ENCODE measurements around the gene GYS1. TPM values are rescaled to one million over a fixed set of nuclear protein-coding genes. Genes with fewer than 3 reads are reported as not detected.

The GYS1 gene
- total and polyA plus RNA-seq, 8 donors: 7.3 to 18.2 (median 13.6) TPM

- ATAC-seq (peak; percentile 86 to 89 (median 88)), FAIRE-seq (no peak), DNase-seq (peak; percentile 94 to 99 (median 96))
- no peaks in the 10 kb centered on the region for H3K27me3 ChIP-seq
- peak within 1 kb of the TSS; percentile 77 to 93 (median 88) for H3K27ac ChIP-seq
- no peaks in the 10 kb centered on the region for H3K36me3 ChIP-seq
- WGBS, 2 donors: 0% methylated on average over 47 to 52 of the region's 52 CpGs
- peak within 1 kb of the TSS; percentile 42 to 84 (median 64) for H3K4me3 ChIP-seq
- no peak for TF ChIP-seq CTCF (IDR thresholded peaks at IDR 0.05)
- no peaks in the 10 kb centered on the region for H3K9me3 ChIP-seq
- peaks cover 14 to 17% (median 15%) of the 10 kb centered on the region in 3 donors for H3K4me1 ChIP-seq
- intact Hi-C loops (cut with DNase I): loop anchor here in 2 of 3 donors (5.0 to 10.0 kb wide), 3 partner anchors 90 to 170 kb away; partner anchors contain the start of gene PPP1R15A (in 1 of the 2)
These were observed 27.9 kb downstream of the GYS1 start, which contains the start of gene FTL for GRCh38 chr19:48965040-48965805. Gene FTL (plus strand): TSS chr19:48965309. CDS start chr19:48965508, 199 bp downstream.

- Histone ChIP-seq H3K4me1 (peaks cover 14 to 17% (median 15%) of the 10 kb centered on the region in 3 donors), H3K36me3 (no peaks in the 10 kb centered on the region), H3K27me3 (no peaks in the 10 kb centered on the region), H3K4me3 (peak overlapping the region; percentile 42 to 84 (median 64)), H3K9me3 (no peaks in the 10 kb centered on the region), H3K27ac (peak overlapping the region; percentile 44 to 93 (median 88))
- FAIRE-seq (no peak), ATAC-seq (peak in 1 of 4 donors; percentile 4), DNase-seq (peak in 2 of 6 donors; percentile 26 to 58)
- intact Hi-C loops (cut with DNase I): loop anchor here in 2 of 3 donors (5.0 to 10.0 kb wide), 3 partner anchors 90 to 170 kb away; partner anchors contain the start of gene PPP1R15A (in 1 of the 2)
- no peak for TF ChIP-seq CTCF (IDR thresholded peaks at IDR 0.05)
- WGBS, 2 donors: 36 to 38% methylated on average over 19 of the region's 19 CpGs
These were observed 28.7 kb downstream of the GYS1 start for GRCh38 chr19:48964205-48965039.

GRCh38 chr19:48963371-48964204 is 29.5 kb downstream of the GYS1 start:
- 13 to 19% methylated on average over 24 to 28 of the region's 28 CpGs for WGBS, 2 donors
- Histone ChIP-seq H3K4me1 (peaks cover 14 to 17% (median 15%) of the 10 kb centered on the region in 3 donors), H3K9me3 (no peaks in the 10 kb centered on the region), H3K27ac (peak overlapping the region; percentile 44 to 93 (median 88)), H3K27me3 (no peaks in the 10 kb centered on the region), H3K4me3 (peak overlapping the region in 2 of 4 donors; percentile 16 to 84), H3K36me3 (no peaks in the 10 kb centered on the region)
- ATAC-seq (peak; percentile 8 to 39 (median 22)), DNase-seq (peak; percentile 63 to 88 (median 80)), FAIRE-seq (no peak)
- intact Hi-C loops (cut with DNase I): loop anchor here in 2 of 3 donors (10.0 kb wide), 2 partner anchors 89 to 169 kb away; partner anchors contain the start of gene PPP1R15A (in 1 of the 2)
- TF ChIP-seq CTCF (IDR thresholded peaks at IDR 0.05): no peak

GRCh38 chr19:48962849-48963165 is 30.3 kb downstream of the GYS1 start:
- DNase-seq (peak in 1 of 6 donors; percentile 42), FAIRE-seq (no peak), ATAC-seq (no peak)
- H3K4me3 ChIP-seq: no peak overlapping the region
- 60 to 64% methylated on average over 5 to 7 of the region's 7 CpGs for WGBS, 2 donors
- H3K27ac ChIP-seq: peak overlapping the region in 2 of 4 donors; percentile 41 to 44
- peaks cover 14 to 17% (median 15%) of the 10 kb centered on the region in 3 donors for H3K4me1 ChIP-seq
- no peak for TF ChIP-seq CTCF (IDR thresholded peaks at IDR 0.05)
- intact Hi-C loops (cut with DNase I): loop anchor here in 2 of 3 donors (10.0 kb wide), 2 partner anchors 88 to 168 kb away; partner anchors contain the start of gene PPP1R15A (in 1 of the 2)
- H3K27me3 ChIP-seq: no peaks in the 10 kb centered on the region
- H3K9me3 ChIP-seq: no peaks in the 10 kb centered on the region
- no peaks in the 10 kb centered on the region for H3K36me3 ChIP-seq
